IMR-90 (cell line): ENCODE data around the gene FOXI1. TPM values are rescaled to one million over a fixed set of nuclear protein-coding genes. Genes with fewer than 3 reads are reported as not detected.

Experiments used
- ATAC-seq: fragments of 200-7000 bp; cut with Tn5 transposase; 2 replicates; pipeline ENCODE4 v1.9.1; 2020; ENCODE audit warnings: low read depth, mild to moderate bottlenecking, moderate library complexity
- BruUV-seq: library from RNA; stranded (reverse); fragments of 400-500 nt; replicated peaks from 2 replicates; lab custom pipeline; 2021; lab: Mats Ljungman, UMichigan
- CTCF ChIA-PET: fragments of 300-600 bp; formaldehyde crosslinking; extraction: SDS; loops from one replicate; lab custom pipeline; 2021; ENCODE audit warnings: antibody characterized with exemption; lab: Yijun Ruan, JAX
- POLR2A ChIA-PET: fragments of 300-600 bp; sonication (Branson Sonifier 250); formaldehyde crosslinking; loops from one replicate; lab custom pipeline; 2022; ENCODE audit warnings: antibody characterized with exemption; ENCODE audit not compliant: unreplicated experiment; lab: Charles Lee
- DNase-seq: peaks from one replicate; pipeline ENCODE4 v3.0.0; 2013
- H2AFZ ChIP-seq: replicated peaks from 2 replicates; pipeline ENCODE3; 2013; ENCODE audit warnings: low read length, mild to moderate bottlenecking; ENCODE audit not compliant: poor library complexity
- H2AK5ac ChIP-seq: 2 replicates; pipeline ENCODE4 v1.6.1; 2013; ENCODE audit warnings: low read depth, low read length, inconsistent platforms
- H2AK9ac ChIP-seq: replicated peaks from 2 replicates; pipeline ENCODE3; 2013; ENCODE audit warnings: mild to moderate bottlenecking, low read depth, low read length, moderate library complexity; ENCODE audit not compliant: poor library complexity
- H2BK120ac ChIP-seq: 2 replicates; pipeline ENCODE4 v1.6.1; 2013; ENCODE audit warnings: low read depth, low read length, inconsistent platforms
- H2BK15ac ChIP-seq: 3 replicates; pipeline ENCODE4 v1.6.1; 2013; ENCODE audit warnings: low read depth, low read length, inconsistent platforms
- H2BK20ac ChIP-seq: 2 replicates; pipeline ENCODE4 v1.6.1; 2013; ENCODE audit warnings: low read depth, mild to moderate bottlenecking, inconsistent platforms, low read length, moderate library complexity
- H2BK5ac ChIP-seq: 2 replicates; pipeline ENCODE4 v1.6.1; 2013; ENCODE audit warnings: mild to moderate bottlenecking, low read depth, low read length, inconsistent platforms; ENCODE audit not compliant: poor library complexity, severe bottlenecking
- H3K14ac ChIP-seq: replicated peaks from 2 replicates; pipeline ENCODE4 v1.6.1; 2013; ENCODE audit warnings: low read depth, low read length, inconsistent platforms
- H3K18ac ChIP-seq: 2 replicates; pipeline ENCODE4 v1.6.1; 2013; ENCODE audit warnings: low read depth, low read length, control low read depth
- H3K23ac ChIP-seq: 2 replicates; pipeline ENCODE4 v1.6.1; 2013; ENCODE audit warnings: low read depth, low read length, inconsistent platforms
- H3K27ac ChIP-seq: 2 replicates; pipeline ENCODE4 v1.5.1; 2013; ENCODE audit warnings: mild to moderate bottlenecking, control low read depth, low read length; ENCODE audit not compliant: insufficient read depth
- H3K27me3 ChIP-seq: 2 replicates; pipeline ENCODE4 v1.6.1; 2013; ENCODE audit warnings: low read length; ENCODE audit not compliant: control insufficient read depth, insufficient read depth
- H3K36me3 ChIP-seq: 2 replicates; pipeline ENCODE4 v1.6.1; 2013; ENCODE audit warnings: low read length, mixed read lengths; ENCODE audit not compliant: control insufficient read depth, insufficient read depth
- H3K4ac ChIP-seq: 2 replicates; pipeline ENCODE4 v1.6.1; 2013; ENCODE audit warnings: low read depth, low read length, inconsistent platforms
- H3K4me1 ChIP-seq: 2 replicates; pipeline ENCODE4 v1.6.1; 2013; ENCODE audit warnings: low read length, mixed read lengths; ENCODE audit not compliant: control insufficient read depth, insufficient read depth
- H3K4me2 ChIP-seq: 2 replicates; pipeline ENCODE4 v1.6.1; 2013; ENCODE audit warnings: low read depth, mild to moderate bottlenecking, control low read depth, low read length, moderate library complexity
- H3K4me3 ChIP-seq: 2 replicates; pipeline ENCODE4 v1.5.1; 2013; ENCODE audit warnings: low read depth, mild to moderate bottlenecking, control low read depth, low read length, moderate library complexity; ENCODE audit not compliant: insufficient read depth
- H3K56ac ChIP-seq: 2 replicates; pipeline ENCODE4 v1.6.1; 2013; ENCODE audit warnings: low read length, inconsistent platforms; ENCODE audit not compliant: insufficient read depth; ENCODE audit errors: extremely low read depth
- H3K79me1 ChIP-seq, 2 experiments: 2 replicates each; pipeline ENCODE4 v1.6.1; 2013; ENCODE audit warnings: low read length in 2 of 2, inconsistent platforms in 1 of 2, low read depth in 1 of 2
- H3K9ac ChIP-seq: 2 replicates; pipeline ENCODE4 v1.6.1; 2013; ENCODE audit warnings: low read depth, low read length, control low read depth
- H3K9me1 ChIP-seq: 2 replicates; pipeline ENCODE4 v1.6.1; 2013; ENCODE audit warnings: low read length, inconsistent platforms; ENCODE audit not compliant: insufficient read depth
- H3K9me3 ChIP-seq: 2 replicates; pipeline ENCODE4 v1.6.1; 2013; ENCODE audit warnings: low read length; ENCODE audit not compliant: control insufficient read depth, insufficient read depth
- H4K20me1 ChIP-seq: 2 replicates; pipeline ENCODE4 v1.6.1; 2013; ENCODE audit warnings: low read length, inconsistent platforms; ENCODE audit not compliant: insufficient read depth
- H4K5ac ChIP-seq: 2 replicates; pipeline ENCODE4 v1.6.1; 2013; ENCODE audit warnings: mild to moderate bottlenecking, low read depth, low read length, control low read depth
- H4K8ac ChIP-seq, 2 experiments: 2 replicates each; pipeline ENCODE4 v1.6.1; 2013; ENCODE audit warnings: low read depth in 2 of 2, low read length in 2 of 2, control low read depth in 1 of 2, inconsistent platforms in 1 of 2
- H4K91ac ChIP-seq: 2 replicates; pipeline ENCODE4 v1.6.1; 2013; ENCODE audit warnings: low read depth, low read length, inconsistent platforms; ENCODE audit not compliant: insufficient read depth
- BHLHE40 ChIP-seq: fragments of 150-350 bp; IDR thresholded peaks from 2 replicates; pipeline ENCODE4 v1.6.1; 2016; ENCODE audit warnings: mild to moderate bottlenecking, low read depth, low read length
- CEBPB ChIP-seq: IDR thresholded peaks from 2 replicates; pipeline ENCODE4 v1.6.1; 2012; ENCODE audit warnings: low read depth, low read length, improper control_type of control experiment
- CHD1 ChIP-seq: IDR thresholded peaks from 2 replicates; pipeline ENCODE4 v1.6.1; 2012; ENCODE audit warnings: low read depth, low read length, improper control_type of control experiment
- FOS ChIP-seq: fragments of 150-350 bp; IDR thresholded peaks from 2 replicates; pipeline ENCODE4 v1.6.1; 2016; ENCODE audit warnings: low read depth, low read length
- MAFK ChIP-seq: IDR thresholded peaks from 2 replicates; pipeline ENCODE4 v1.6.1; 2012; ENCODE audit warnings: low read depth, low read length, improper control_type of control experiment
- MAZ ChIP-seq: IDR thresholded peaks from 2 replicates; pipeline ENCODE4 v1.6.1; 2012; ENCODE audit warnings: low read depth, mild to moderate bottlenecking, low read length, improper control_type of control experiment, moderate library complexity, borderline replicate concordance
- MXI1 ChIP-seq: IDR thresholded peaks from 2 replicates; pipeline ENCODE4 v1.6.1; 2012; ENCODE audit warnings: low read depth, mild to moderate bottlenecking, low read length, moderate library complexity, borderline replicate concordance
- NFE2L2 ChIP-seq: fragments of 150-350 bp; IDR thresholded peaks from 2 replicates; pipeline ENCODE4 v1.6.1; 2016; ENCODE audit warnings: low read depth, mild to moderate bottlenecking, low read length
- POLR2A ChIP-seq: IDR thresholded peaks from 2 replicates; pipeline ENCODE4 v1.6.1; 2012; ENCODE audit warnings: mild to moderate bottlenecking, low read depth, low read length
- RAD21 ChIP-seq: IDR thresholded peaks from 2 replicates; pipeline ENCODE4 v1.6.1; 2012; ENCODE audit warnings: low read length, improper control_type of control experiment
- RCOR1 ChIP-seq: IDR thresholded peaks from 2 replicates; pipeline ENCODE4 v1.6.1; 2012; ENCODE audit warnings: mild to moderate bottlenecking, low read length, improper control_type of control experiment; ENCODE audit not compliant: insufficient replicate concordance
- RFX5 ChIP-seq: IDR thresholded peaks from 2 replicates; pipeline ENCODE4 v1.8.0; 2012; ENCODE audit warnings: low read depth, mild to moderate bottlenecking, low read length, moderate library complexity
- SMC3 ChIP-seq: fragments of 150-350 bp; IDR thresholded peaks from 2 replicates; pipeline ENCODE4 v1.6.1; 2016; ENCODE audit warnings: low read depth, mild to moderate bottlenecking, antibody characterized with exemption, low read length, moderate library complexity
- WGBS, 2 experiments: methylation state at CpG; one replicate each; pipeline versions ENCODE4 v1.1.5 to v1.1.7; 2013; ENCODE audit warnings: missing lambda C conversion rate in 2 of 2; ENCODE audit not compliant: insufficient read length in 1 of 2; ENCODE audit errors: extremely low coverage in 2 of 2; 5-methylcytosine and 5-hydroxymethylcytosine counted together
- dilution Hi-C: fragments of 300-500 bp; cut with HindIII; formaldehyde crosslinking; loops from one replicate; pipeline ENCODE4 v1.14.3; 2018; ENCODE audit warnings: low sequenced_read_pairs; ENCODE audit not compliant: unreplicated experiment
- in situ Hi-C: fragments of 300-500 bp; cut with MboI; formaldehyde crosslinking; loops from 3 replicates; pipeline ENCODE4 v1.14.3; 2019; ENCODE audit warnings: low sequenced_read_pairs, inconsistent platforms, mixed read lengths
- intact Hi-C: fragments of 100-400 bp; cut with micrococcal nuclease; formaldehyde crosslinking; loops from 2 replicates; pipeline ENCODE4 v1.10.0; 2022
- polyA plus RNA-seq, 3 experiments: library from polyadenylated mRNA; depleted of rRNA; stranded (reverse); fragments of >200 nt; gene quantifications; 2 replicates each; pipeline ENCODE4 v1.2.3, GENCODE V29; 2012; ENCODE audit warnings: low replicate concordance in 1 of 3
- total RNA-seq: library from RNA; depleted of rRNA; stranded (reverse); fragments of >200 nt; gene quantifications from 2 replicates; pipeline ENCODE4 v1.2.3, GENCODE V29; 2012
- TF ChIP-seq, protein P1 (sequence below): fragments of 150-350 bp; IDR thresholded peaks from 2 replicates; pipeline ENCODE4 v1.6.1; 2017; ENCODE audit warnings: mild to moderate bottlenecking, antibody characterized with exemption, low read length, low read depth
- TF ChIP-seq, protein P2 (sequence below): conservative IDR thresholded peaks from 2 replicates; pipeline ENCODE4 v1.5.1; 2012; ENCODE audit warnings: mild to moderate bottlenecking, low read depth, low read length, improper control_type of control experiment
- TF ChIP-seq, protein P3 (sequence below): fragments of 150-350 bp; IDR thresholded peaks from 2 replicates; pipeline ENCODE4 v1.6.1; 2016; ENCODE audit warnings: low read depth, mild to moderate bottlenecking, low read length, moderate library complexity, borderline replicate concordance

Gene FOXI1
- total and polyA plus RNA-seq, 2 of the 4 experiments (the other 2 are of a cell fraction): not detected

DNA sequence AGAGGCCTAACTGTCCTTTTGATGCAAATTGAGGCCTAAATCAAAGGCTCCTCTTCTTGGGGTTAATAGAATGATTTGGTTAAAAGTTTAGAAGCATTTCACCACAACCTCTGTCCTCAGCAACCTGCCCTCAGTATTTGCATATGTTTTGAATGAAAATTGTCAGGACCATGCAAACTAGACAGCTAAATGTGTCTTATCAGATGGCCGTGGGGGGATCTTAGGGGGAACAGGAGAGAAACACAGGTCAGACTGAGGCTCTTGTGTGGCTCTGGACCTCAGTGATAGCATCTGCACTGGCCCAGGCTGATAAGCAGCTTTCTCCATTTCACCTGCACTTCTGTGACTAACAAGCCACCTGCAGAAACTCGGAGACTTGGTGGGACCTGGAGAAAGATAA, 49.0 kb downstream of the FOXI1 start:
- no peak overlapping the region for H2AFZ ChIP-seq
- H3K4me1 ChIP-seq: peaks cover 7% of the 10 kb centered on the region; the same call in 1 of the 2 replicates
- no peak overlapping the region for H3K4me3 ChIP-seq
- no peak overlapping the region for H2BK15ac ChIP-seq
- dilution Hi-C loops (no loop called here), intact Hi-C loops (no loop called here), in situ Hi-C loops (no loop called here)
- TF ChIP-seq SMC3 (no peak), MAFK (no peak), RFX5 (no peak), FOS (no peak), RAD21 (no peak), NFE2L2 (no peak), POLR2A (no peak), CHD1 (no peak), MAZ (no peak), MXI1 (no peak), BHLHE40 (no peak), RCOR1 (no peak), CEBPB (no peak)
- TF ChIP-seq, protein P1, sequence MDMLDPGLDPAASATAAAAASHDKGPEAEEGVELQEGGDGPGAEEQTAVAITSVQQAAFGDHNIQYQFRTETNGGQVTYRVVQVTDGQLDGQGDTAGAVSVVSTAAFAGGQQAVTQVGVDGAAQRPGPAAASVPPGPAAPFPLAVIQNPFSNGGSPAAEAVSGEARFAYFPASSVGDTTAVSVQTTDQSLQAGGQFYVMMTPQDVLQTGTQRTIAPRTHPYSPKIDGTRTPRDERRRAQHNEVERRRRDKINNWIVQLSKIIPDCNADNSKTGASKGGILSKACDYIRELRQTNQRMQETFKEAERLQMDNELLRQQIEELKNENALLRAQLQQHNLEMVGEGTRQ: no peak
- TF ChIP-seq, protein P2, sequence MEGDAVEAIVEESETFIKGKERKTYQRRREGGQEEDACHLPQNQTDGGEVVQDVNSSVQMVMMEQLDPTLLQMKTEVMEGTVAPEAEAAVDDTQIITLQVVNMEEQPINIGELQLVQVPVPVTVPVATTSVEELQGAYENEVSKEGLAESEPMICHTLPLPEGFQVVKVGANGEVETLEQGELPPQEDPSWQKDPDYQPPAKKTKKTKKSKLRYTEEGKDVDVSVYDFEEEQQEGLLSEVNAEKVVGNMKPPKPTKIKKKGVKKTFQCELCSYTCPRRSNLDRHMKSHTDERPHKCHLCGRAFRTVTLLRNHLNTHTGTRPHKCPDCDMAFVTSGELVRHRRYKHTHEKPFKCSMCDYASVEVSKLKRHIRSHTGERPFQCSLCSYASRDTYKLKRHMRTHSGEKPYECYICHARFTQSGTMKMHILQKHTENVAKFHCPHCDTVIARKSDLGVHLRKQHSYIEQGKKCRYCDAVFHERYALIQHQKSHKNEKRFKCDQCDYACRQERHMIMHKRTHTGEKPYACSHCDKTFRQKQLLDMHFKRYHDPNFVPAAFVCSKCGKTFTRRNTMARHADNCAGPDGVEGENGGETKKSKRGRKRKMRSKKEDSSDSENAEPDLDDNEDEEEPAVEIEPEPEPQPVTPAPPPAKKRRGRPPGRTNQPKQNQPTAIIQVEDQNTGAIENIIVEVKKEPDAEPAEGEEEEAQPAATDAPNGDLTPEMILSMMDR: no peak
- TF ChIP-seq, protein P3, sequence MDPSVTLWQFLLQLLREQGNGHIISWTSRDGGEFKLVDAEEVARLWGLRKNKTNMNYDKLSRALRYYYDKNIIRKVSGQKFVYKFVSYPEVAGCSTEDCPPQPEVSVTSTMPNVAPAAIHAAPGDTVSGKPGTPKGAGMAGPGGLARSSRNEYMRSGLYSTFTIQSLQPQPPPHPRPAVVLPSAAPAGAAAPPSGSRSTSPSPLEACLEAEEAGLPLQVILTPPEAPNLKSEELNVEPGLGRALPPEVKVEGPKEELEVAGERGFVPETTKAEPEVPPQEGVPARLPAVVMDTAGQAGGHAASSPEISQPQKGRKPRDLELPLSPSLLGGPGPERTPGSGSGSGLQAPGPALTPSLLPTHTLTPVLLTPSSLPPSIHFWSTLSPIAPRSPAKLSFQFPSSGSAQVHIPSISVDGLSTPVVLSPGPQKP: no peak
- no peaks in the 10 kb centered on the region for H3K36me3 ChIP-seq
- no peak overlapping the region for H3K4ac ChIP-seq
- no peak for ATAC-seq
- H4K20me1 ChIP-seq: no peaks in the 10 kb centered on the region
- no peak overlapping the region for H4K5ac ChIP-seq
- H3K14ac ChIP-seq: no peak overlapping the region
- H2BK20ac ChIP-seq: no peak overlapping the region
- no peak overlapping the region for H2BK5ac ChIP-seq
- no peak overlapping the region for H3K56ac ChIP-seq
- no peak overlapping the region for H3K9ac ChIP-seq
- no peak for DNase-seq
- no peaks in the 10 kb centered on the region for H3K9me3 ChIP-seq
- no peaks in the 10 kb centered on the region; the same call in 1 of the 2 replicates for H3K27me3 ChIP-seq
- no peaks in the 10 kb centered on the region for H3K79me1 ChIP-seq
- no peak overlapping the region for H2BK120ac ChIP-seq
- H4K91ac ChIP-seq: no peak overlapping the region
- WGBS, 2 experiments: no CpG with 5 or more reads among the region's 2 CpGs
- H3K9me1 ChIP-seq: no peaks in the 10 kb centered on the region
- H3K18ac ChIP-seq: no peak overlapping the region
- no peak overlapping the region for H4K8ac ChIP-seq
- ChIA-PET CTCF (no interaction called here), POLR2A (no interaction called here)
- no peak overlapping the region for H2AK5ac ChIP-seq
- BruUV-seq: no TSS peak
- H2AK9ac ChIP-seq: no peak overlapping the region
- H3K4me2 ChIP-seq: no peak overlapping the region
- H3K23ac ChIP-seq: no peak overlapping the region
- H3K27ac ChIP-seq: no peak overlapping the region
